ENCODE measurements around the gene GPR55. TPM values are rescaled to one million over a fixed set of nuclear protein-coding genes. Genes with fewer than 3 reads are reported as not detected.
A peak's percentile ranks its signal among the peaks of the same experiment; 100 is the strongest.

The GPR55 gene
- total RNA-seq, 2 donors from 2014 or later, result not detected

GRCh38 chr2:230935130-230935430 is 10.0 kb upstream of the GPR55 start:
- Histone ChIP-seq H3K27me3 (no peaks in the 10 kb centered on the region), H3K4me1 (no peaks in the 10 kb centered on the region), H3K27ac (no peak overlapping the region), H3K4me3 (no peak overlapping the region), H3K9me3 (no peaks in the 10 kb centered on the region), H3K36me3 (replicated peaks in 1 of 2; ENCODE audit: insufficient read depth in 1 of 2, low read depth in 2 of 2) (no peaks in the 10 kb centered on the region)
- TF ChIP-seq CTCF (IDR thresholded peaks at IDR 0.05) (no peak), POLR2A (IDR thresholded peaks at IDR 0.05) (no peak)
- DNase-seq, result no peak
- WGBS, 2 donors, result 80% methylated on average over 9 of the region's 9 CpGs; no CpG with 5 or more reads in 1 of the 2 donors
- no peak for ATAC-seq
- intact Hi-C loops (cut with DNase I), result no loop called here

GRCh38 chr2:230934231-230935129 is 9.4 kb upstream of the GPR55 start:
- ATAC-seq (no peak), DNase-seq (no peak)
- Histone ChIP-seq H3K36me3 (replicated peaks in 1 of 2; ENCODE audit: insufficient read depth in 1 of 2, low read depth in 2 of 2) (no peaks in the 10 kb centered on the region), H3K4me3 (no peak overlapping the region), H3K4me1 (no peaks in the 10 kb centered on the region), H3K9me3 (no peaks in the 10 kb centered on the region), H3K27ac (no peak overlapping the region), H3K27me3 (no peaks in the 10 kb centered on the region)
- 59 to 64% methylated on average over 5 to 17 of the region's 17 CpGs for WGBS, 2 donors
- TF ChIP-seq POLR2A (IDR thresholded peaks at IDR 0.05) (no peak), CTCF (IDR thresholded peaks at IDR 0.05) (no peak)
- intact Hi-C loops (cut with DNase I), result no loop called here

- Histone ChIP-seq H3K27me3 (no peaks in the 10 kb centered on the region), H3K4me1 (no peaks in the 10 kb centered on the region), H3K36me3 (replicated peaks in 1 of 2; ENCODE audit: insufficient read depth in 1 of 2, low read depth in 2 of 2) (no peaks in the 10 kb centered on the region), H3K4me3 (no peak overlapping the region), H3K9me3 (no peaks in the 10 kb centered on the region), H3K27ac (no peak overlapping the region)
- intact Hi-C loops (cut with DNase I), result no loop called here
- WGBS, 2 donors, result 62 to 78% methylated on average over 3 to 10 of the region's 10 CpGs
- ATAC-seq (no peak), DNase-seq (no peak)
- TF ChIP-seq POLR2A (IDR thresholded peaks at IDR 0.05), result no peak
These were observed 8.6 kb upstream of the GPR55 start for GRCh38 chr2:230933521-230934180.

- Histone ChIP-seq H3K27me3 (no peaks in the 10 kb centered on the region), H3K27ac (no peak overlapping the region), H3K36me3 (replicated peaks in 1 of 2; ENCODE audit: insufficient read depth in 1 of 2, low read depth in 2 of 2) (no peaks in the 10 kb centered on the region), H3K4me3 (no peak overlapping the region), H3K4me1 (no peaks in the 10 kb centered on the region), H3K9me3 (no peaks in the 10 kb centered on the region)
- peak; percentile 55 for ATAC-seq
- WGBS, 2 donors, result 60 to 66% methylated on average over 22 of the region's 22 CpGs
- TF ChIP-seq POLR2A (IDR thresholded peaks at IDR 0.05) (no peak), CTCF (IDR thresholded peaks at IDR 0.05) (no peak)
- intact Hi-C loops (cut with DNase I), result no loop called here
- peak in 3 of 4 donors; percentile 28 to 45 (median 31) for DNase-seq
These were observed 7.8 kb upstream of the GPR55 start for GRCh38 chr2:230932556-230933511.
